COLO829 (cell line): Measurements from ENCODE around the gene RAMACL.
A peak's percentile ranks its signal among the peaks of the same experiment; 100 is the strongest.
"Not testable (repeated sequence)": the region's sequence is repeated elsewhere in the genome, so short reads cannot be mapped to it uniquely, and the experiment has no call there.

ENCODE experiments used
- DNase-seq: peaks from one replicate; pipeline ENCODE4 v3.0.0; 2012; ENCODE audit warnings: low spot score

RAMACL gene

GRCh38 chr6:166586424-166587156 lies at the start of gene RAMACL:
Gene RAMACL, minus strand, starts transcription at chr6:166586678. Its CDS starts 201 bp downstream, at chr6:166586477.
- no peak for DNase-seq

- DNase-seq = no peak
These were observed 48.8 kb upstream of the RAMACL start for GRCh38 chr6:166635013-166635970.

GRCh38 chr6:166634581-166634980 lies 48.1 kb upstream of the RAMACL start:
- not testable (repeated sequence) for DNase-seq

- peak; percentile 42 for DNase-seq
These were observed 47.5 kb upstream of the RAMACL start for GRCh38 chr6:166633732-166634535.

GRCh38 chr6:166632731-166633130 lies 46.3 kb upstream of the RAMACL start:
- DNase-seq = no peak

GRCh38 chr6:166630462-166630861 lies 44.0 kb upstream of the RAMACL start:
- DNase-seq = no peak

GRCh38 chr6:166629628-166630027 lies 43.1 kb upstream of the RAMACL start:
- DNase-seq = no peak

GRCh38 chr6:166627875-166628801 lies 41.7 kb upstream of the RAMACL start:
- no peak for DNase-seq

- DNase-seq = peak; percentile 94
These were observed 40.8 kb upstream of the RAMACL start, which contains the start of gene RPS6KA2 for GRCh38 chr6:166627033-166627874. Gene RPS6KA2, minus strand, starts transcription at chr6:166627251. Its CDS starts 232 bp downstream, at chr6:166627019.

GRCh38 chr6:166626177-166627032 lies 39.9 kb upstream of the RAMACL start:
- DNase-seq = no peak

- DNase-seq = peak; percentile 45
These were observed 38.9 kb upstream of the RAMACL start for GRCh38 chr6:166625356-166625755.

- no peak for DNase-seq
These were observed 37.8 kb upstream of the RAMACL start for GRCh38 chr6:166624275-166624674.

GRCh38 chr6:166623318-166623717 lies 36.8 kb upstream of the RAMACL start:
- DNase-seq = no peak

- no peak for DNase-seq
These were observed 34.6 kb upstream of the RAMACL start for GRCh38 chr6:166621114-166621540.

- DNase-seq = no peak
These were observed 34.1 kb upstream of the RAMACL start for GRCh38 chr6:166620478-166621113.

GRCh38 chr6:166619912-166620311 lies 33.4 kb upstream of the RAMACL start:
- no peak for DNase-seq

- DNase-seq = no peak
These were observed 32.6 kb upstream of the RAMACL start for GRCh38 chr6:166618866-166619761.
